Natural killer cell (primary cell): ENCODE results near the gene ABCG4. TPM values are rescaled to one million over a fixed set of nuclear protein-coding genes. Genes with fewer than 3 reads are reported as not detected.

Experiments used
- ATAC-seq, 3 donors: fragments of 150-1000 bp in 2 of 3; fragments of 200-7000 bp in 1 of 3; cut with Tn5 transposase; 1 replicate in 1 of 3; 2 replicates in 2 of 3; pipeline ENCODE4 v1.10.0; 2021; ENCODE audit warnings: mild to moderate bottlenecking in 2 of 3, moderate library complexity in 2 of 3
- DNase-seq, 2 donors: peaks; one replicate each; pipeline versions ENCODE4 v3.0.0 to v3.0.0-alpha.2; 2013 to 2021; ENCODE audit warnings: mixed read lengths in 1 of 2
- H3K27ac ChIP-seq: one replicate; pipeline ENCODE4 v1.5.1; 2013; ENCODE audit warnings: mild to moderate bottlenecking, low read length
- H3K27me3 ChIP-seq: one replicate; pipeline ENCODE4 v1.6.1; 2013; ENCODE audit warnings: low read length; ENCODE audit not compliant: control insufficient read depth, insufficient read depth
- H3K36me3 ChIP-seq: one replicate; pipeline ENCODE4 v1.6.1; 2013; ENCODE audit warnings: low read length; ENCODE audit not compliant: control insufficient read depth, insufficient read depth
- H3K4me1 ChIP-seq: one replicate; pipeline ENCODE4 v1.6.1; 2013; ENCODE audit warnings: low read length; ENCODE audit not compliant: control insufficient read depth, insufficient read depth
- H3K4me3 ChIP-seq: one replicate; pipeline ENCODE4 v1.5.1; 2013; ENCODE audit warnings: low read length
- H3K9me3 ChIP-seq: one replicate; pipeline ENCODE4 v1.6.1; 2013; ENCODE audit warnings: low read length; ENCODE audit not compliant: control insufficient read depth, insufficient read depth
- H3K27ac Mint-ChIP-seq, 2 donors: one replicate each; pipeline ENCODE4 v1.8.0; 2022; ENCODE audit warnings: mild to moderate bottlenecking in 2 of 2, mixed read lengths in 2 of 2, moderate library complexity in 1 of 2
- H3K27me3 Mint-ChIP-seq, 2 donors: one replicate each; pipeline ENCODE4 v1.8.0; 2022; ENCODE audit warnings: low read depth in 2 of 2, mixed read lengths in 2 of 2
- H3K36me3 Mint-ChIP-seq: one replicate; pipeline ENCODE4 v1.8.0; 2022; ENCODE audit warnings: mixed read lengths
- H3K4me1 Mint-ChIP-seq, 2 donors: one replicate each; pipeline ENCODE4 v1.8.0; 2022; ENCODE audit warnings: mixed read lengths in 2 of 2
- H3K4me3 Mint-ChIP-seq: one replicate; pipeline ENCODE4 v1.8.0; 2022; ENCODE audit warnings: mild to moderate bottlenecking, moderate library complexity, mixed read lengths
- H3K9me3 Mint-ChIP-seq, 2 donors: one replicate each; pipeline ENCODE4 v1.8.0; 2022; ENCODE audit warnings: mixed read lengths in 2 of 2
- CTCF ChIP-seq: fragments of 200-600 bp; IDR thresholded peaks from one replicate; pipeline ENCODE4 v1.8.0; 2022; ENCODE audit warnings: antibody characterized with exemption
- WGBS: methylation state at CpG from one replicate; pipeline ENCODE4 v1.1.7; 2013; ENCODE audit warnings: missing lambda C conversion rate; ENCODE audit not compliant: insufficient coverage; 5-methylcytosine and 5-hydroxymethylcytosine counted together
- intact Hi-C: fragments of 100-400 bp; cut with micrococcal nuclease; formaldehyde crosslinking; loops from one replicate; pipeline ENCODE4 v1.14.2; 2022
- total RNA-seq, 4 donors: library from RNA; stranded (reverse); fragments of 120-200 nt in 1 of 4; gene quantifications; one replicate each; pipeline versions ENCODE4 v1.2.3 to v1.2.4, GENCODE V29; 2013 to 2022

The ABCG4 gene
- total RNA-seq, 3 donors from 2014 or later (not counting 1 experiment from before 2014, with no cell fraction given): 0.09 TPM; not detected in 2

GRCh38 chr11:119108146-119108856 is 40.6 kb upstream of the ABCG4 start:
- peak overlapping the region; percentile 89 for H3K4me3 Mint-ChIP-seq

GRCh38 chr11:119108857-119109221 is 40.0 kb upstream of the ABCG4 start:
- intact Hi-C loops: no loop called here
- Histone ChIP-seq H3K4me3 (peak overlapping the region; percentile 76), H3K27ac (no peak overlapping the region), H3K36me3 (peaks cover 26% of the 10 kb centered on the region), H3K9me3 (no peaks in the 10 kb centered on the region), H3K27me3 (no peaks in the 10 kb centered on the region), H3K4me1 (peaks cover 35% of the 10 kb centered on the region)
- no peaks in the 10 kb centered on the region for H3K27me3 Mint-ChIP-seq
- H3K9me3 Mint-ChIP-seq: no peaks in the 10 kb centered on the region
- no peaks in the 10 kb centered on the region for H3K36me3 Mint-ChIP-seq
- TF ChIP-seq CTCF: no peak
- peak overlapping the region; percentile 89 for H3K4me3 Mint-ChIP-seq
- DNase-seq: no peak
- 89% methylated on average over 2 of the region's 2 CpGs for WGBS
- ATAC-seq: no peak
- H3K4me1 Mint-ChIP-seq: peaks cover 34 to 39% of the 10 kb centered on the region in 2 donors
- H3K27ac Mint-ChIP-seq: peak overlapping the region; percentile 79 to 91

More at GRCh38 chr11:119108146-119108856, 40.6 kb upstream of the ABCG4 start:
- Histone ChIP-seq H3K4me3 (peak overlapping the region; percentile 76), H3K4me1 (peaks cover 35% of the 10 kb centered on the region), H3K36me3 (peaks cover 23% of the 10 kb centered on the region), H3K9me3 (no peaks in the 10 kb centered on the region), H3K27me3 (no peaks in the 10 kb centered on the region), H3K27ac (no peak overlapping the region)
- no peak for TF ChIP-seq CTCF
- peaks cover 34 to 39% of the 10 kb centered on the region in 2 donors for H3K4me1 Mint-ChIP-seq
- H3K27me3 Mint-ChIP-seq: no peaks in the 10 kb centered on the region
- no peaks in the 10 kb centered on the region for H3K36me3 Mint-ChIP-seq
- 4% methylated on average over 6 of the region's 8 CpGs for WGBS
- intact Hi-C loops: no loop called here
- H3K27ac Mint-ChIP-seq: peak overlapping the region; percentile 79 to 91
- ATAC-seq: peak in 1 of 3 donors; percentile 14
- DNase-seq: peak in 1 of 2 donors; percentile 68
- no peaks in the 10 kb centered on the region for H3K9me3 Mint-ChIP-seq

GRCh38 chr11:119109843-119110242 is 39.0 kb upstream of the ABCG4 start:
- WGBS: 96% methylated on average over 3 of the region's 3 CpGs
- Histone ChIP-seq H3K9me3 (no peaks in the 10 kb centered on the region), H3K4me3 (no peak overlapping the region), H3K36me3 (peaks cover 32% of the 10 kb centered on the region), H3K4me1 (peaks cover 35% of the 10 kb centered on the region), H3K27ac (no peak overlapping the region), H3K27me3 (no peaks in the 10 kb centered on the region)
- no peaks in the 10 kb centered on the region for H3K9me3 Mint-ChIP-seq
- intact Hi-C loops: no loop called here
- ATAC-seq: no peak
- no peaks in the 10 kb centered on the region for H3K27me3 Mint-ChIP-seq
- H3K27ac Mint-ChIP-seq: peak overlapping the region; percentile 79 to 91
- H3K4me3 Mint-ChIP-seq: peak overlapping the region; percentile 89
- TF ChIP-seq CTCF: no peak
- DNase-seq: no peak
- peaks cover 34 to 39% of the 10 kb centered on the region in 2 donors for H3K4me1 Mint-ChIP-seq
- H3K36me3 Mint-ChIP-seq: no peaks in the 10 kb centered on the region

- no peak for TF ChIP-seq CTCF
Measured at GRCh38 chr11:119110439-119110838, 38.4 kb upstream of the ABCG4 start.

More at GRCh38 chr11:119110439-119110838, 38.4 kb upstream of the ABCG4 start:
- intact Hi-C loops: no loop called here
- no peak for ATAC-seq
- Histone ChIP-seq H3K4me3 (no peak overlapping the region), H3K9me3 (no peaks in the 10 kb centered on the region), H3K27me3 (no peaks in the 10 kb centered on the region), H3K27ac (no peak overlapping the region), H3K4me1 (peaks cover 35% of the 10 kb centered on the region), H3K36me3 (peaks cover 35% of the 10 kb centered on the region)
- Mint-ChIP-seq H3K4me1 (peaks cover 34 to 42% of the 10 kb centered on the region in 2 donors), H3K4me3 (no peak overlapping the region), H3K27me3 (no peaks in the 10 kb centered on the region), H3K27ac (peak overlapping the region in 1 of 2 donors; percentile 91), H3K9me3 (no peaks in the 10 kb centered on the region), H3K36me3 (peaks cover 4% of the 10 kb centered on the region)
- no peak for DNase-seq
- 95% methylated on average over 7 of the region's 10 CpGs for WGBS
